Gastrocnemius medialis (tissue), 4 donors: ENCODE measurements around the gene SLCO3A1. TPM values are rescaled to one million over a fixed set of nuclear protein-coding genes. Genes with fewer than 3 reads are reported as not detected.

Experiments
- ATAC-seq, 2 donors: fragments of 150-250 bp; one replicate each; pipeline ENCODE4 v1.9.1; 2016
- DNase-seq, 2 donors: peaks; one replicate each; pipeline ENCODE4 v3.0.0-alpha.2; 2019
- H3K27ac ChIP-seq, 4 donors: fragments of 200-600 bp; sonication (generic); 1 replicate in 1 of 4; 2 replicates in 3 of 4; pipeline ENCODE4 v1.5.1; 2016 to 2018; ENCODE audit warnings: mild to moderate bottlenecking in 2 of 4, moderate library complexity in 1 of 4
- H3K27me3 ChIP-seq, 3 donors: fragments of 200-600 bp; sonication (generic) in 2 of 3; 1 replicate in 1 of 3; 2 replicates in 2 of 3; pipeline versions ENCODE4 v1.5.1 to v1.6.0; 2016 to 2019; ENCODE audit warnings: mild to moderate bottlenecking in 1 of 3, moderate library complexity in 1 of 3
- H3K36me3 ChIP-seq, 2 donors: fragments of 200-600 bp; sonication (generic) in 1 of 2; one replicate each; pipeline ENCODE4 v1.5.1; 2017 to 2018
- H3K4me1 ChIP-seq, 2 donors: fragments of 200-600 bp; sonication (generic) in 1 of 2; one replicate each; pipeline ENCODE4 v1.5.1; 2016 to 2017; ENCODE audit warnings: mild to moderate bottlenecking in 2 of 2
- H3K4me3 ChIP-seq, 4 donors: fragments of 200-600 bp; sonication (generic) in 3 of 4; 1 replicate in 1 of 4; 2 replicates in 3 of 4; pipeline ENCODE4 v1.5.1; 2016 to 2019; ENCODE audit warnings: mild to moderate bottlenecking in 2 of 4
- H3K9me3 ChIP-seq, 3 donors: fragments of 200-600 bp; sonication (generic) in 2 of 3; 1 replicate in 1 of 3; 2 replicates in 2 of 3; pipeline ENCODE4 v1.5.1; 2016 to 2019
- CTCF ChIP-seq, 5 experiments: fragments of 450-650 bp in 3 of 5; fragments of 200-600 bp in 2 of 5; sonication (generic) in 2 of 5; IDR thresholded peaks in 4 of 5; conservative IDR thresholded peaks in 1 of 5; 1 replicate in 4 of 5; 2 replicates in 1 of 5; pipeline ENCODE4 v1.5.1; 2016 to 2019; ENCODE audit warnings: antibody characterized with exemption in 5 of 5, mild to moderate bottlenecking in 3 of 5, moderate library complexity in 3 of 5
- POLR2A ChIP-seq, 2 donors: fragments of 450-650 bp; IDR thresholded peaks; one replicate each; pipeline ENCODE4 v1.6.1; 2017; ENCODE audit warnings: antibody characterized with exemption in 2 of 2, mild to moderate bottlenecking in 2 of 2, moderate library complexity in 2 of 2
- in situ Hi-C, 4 donors: fragments of 200-750 bp; cut with MboI; loops; one replicate each; pipeline versions ENCODE4 v1.15.0 to v1.8.0; 2017; ENCODE audit warnings: low sequenced_read_pairs in 4 of 4
- intact Hi-C: fragments of 100-400 bp; cut with DNase I; formaldehyde crosslinking; loops from one replicate; pipeline ENCODE4 v1.15.1; 2023; ENCODE audit warnings: low total_unique reads
- total RNA-seq, 4 donors: library from RNA; depleted of rRNA; stranded (reverse); fragments of >200 nt; gene quantifications; one replicate each; pipeline versions ENCODE4 v1.1.0 to v1.2.3, GENCODE V29; 2016

Gene SLCO3A1
- total RNA-seq, 4 donors from 2014 or later: 1.3 to 3.6 (median 3.0) TPM

- in situ Hi-C loops (no loop called here), intact Hi-C loops (no loop called here)
- no peak for ATAC-seq
- Histone ChIP-seq H3K4me1 (no peaks in the 10 kb centered on the region), H3K27ac (no peak overlapping the region), H3K27me3 (no peaks in the 10 kb centered on the region), H3K36me3 (no peaks in the 10 kb centered on the region), H3K9me3 (no peaks in the 10 kb centered on the region), H3K4me3 (no peak overlapping the region)
- TF ChIP-seq CTCF (IDR thresholded peaks at IDR 0.05 in 4 of 5, conservative IDR thresholded peaks at IDR 0.05 in 1 of 5) (no peak), POLR2A (IDR thresholded peaks at IDR 0.05) (no peak)
- DNase-seq: no peak
These were observed 182.5 kb downstream of the SLCO3A1 start for GRCh38 chr15:92035961-92036360.

DNA sequence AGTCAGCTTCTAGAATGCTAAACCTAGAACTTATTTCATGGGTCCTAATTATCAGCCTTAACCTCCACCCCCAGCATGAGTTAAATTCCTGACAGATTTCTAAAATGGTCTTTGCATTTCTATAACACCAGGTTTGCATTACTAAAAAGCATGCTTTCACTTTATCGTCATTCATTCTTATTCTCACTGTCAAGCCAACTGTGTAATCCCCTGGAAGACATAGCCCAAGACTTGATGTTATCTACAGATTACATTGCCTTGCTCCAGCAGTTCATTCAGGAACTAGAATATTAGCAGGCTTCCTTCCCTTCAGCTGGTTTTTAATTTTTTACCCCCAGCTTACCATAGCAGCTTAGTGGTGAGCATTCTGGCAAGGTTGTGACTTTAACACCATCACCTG, 184.0 kb downstream of the SLCO3A1 start:
- in situ Hi-C loops (no loop called here), intact Hi-C loops (no loop called here)
- no peaks in the 10 kb centered on the region for H3K9me3 ChIP-seq
- ATAC-seq (no peak), DNase-seq (no peak)
- no peak overlapping the region for H3K27ac ChIP-seq
- H3K4me3 ChIP-seq: no peak overlapping the region
- no peaks in the 10 kb centered on the region for H3K27me3 ChIP-seq
- no peak for TF ChIP-seq CTCF (IDR thresholded peaks at IDR 0.05 in 4 of 5, conservative IDR thresholded peaks at IDR 0.05 in 1 of 5)
- no peak for TF ChIP-seq POLR2A (IDR thresholded peaks at IDR 0.05)
- H3K36me3 ChIP-seq: no peaks in the 10 kb centered on the region
- H3K4me1 ChIP-seq: no peaks in the 10 kb centered on the region

DNA sequence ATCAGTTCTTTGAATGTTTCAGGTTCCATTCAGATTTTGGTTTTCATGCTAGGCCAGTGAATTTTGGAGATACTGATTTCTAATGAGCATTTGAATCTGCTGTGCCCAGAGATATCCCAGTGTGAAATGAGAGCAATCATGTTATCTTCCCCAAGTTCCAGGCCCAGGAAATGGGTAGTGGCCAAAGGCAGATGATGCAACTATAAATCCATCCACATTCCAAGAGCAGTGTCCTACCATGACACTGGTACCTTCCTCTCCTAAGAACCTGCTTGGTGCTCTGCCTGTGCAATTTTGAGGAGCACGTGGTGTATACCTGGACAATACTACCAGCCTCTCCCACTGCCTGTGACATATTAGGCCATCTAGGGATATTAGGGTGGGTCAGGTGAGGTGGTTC, 186.8 kb downstream of the SLCO3A1 start:
- no peaks in the 10 kb centered on the region for H3K27me3 ChIP-seq
- no peak overlapping the region for H3K4me3 ChIP-seq
- intact Hi-C loops: no loop called here
- H3K27ac ChIP-seq: no peak overlapping the region
- no peak for ATAC-seq
- no peak for DNase-seq
- in situ Hi-C loops: no loop called here
- TF ChIP-seq POLR2A (IDR thresholded peaks at IDR 0.05): no peak
- no peak for TF ChIP-seq CTCF (IDR thresholded peaks at IDR 0.05 in 4 of 5, conservative IDR thresholded peaks at IDR 0.05 in 1 of 5)
- H3K9me3 ChIP-seq: no peaks in the 10 kb centered on the region
- no peaks in the 10 kb centered on the region for H3K4me1 ChIP-seq
- no peaks in the 10 kb centered on the region for H3K36me3 ChIP-seq

GRCh38 chr15:92041371-92041770, 187.9 kb downstream of the SLCO3A1 start:
- Histone ChIP-seq H3K4me1 (no peaks in the 10 kb centered on the region), H3K9me3 (no peaks in the 10 kb centered on the region), H3K27ac (no peak overlapping the region), H3K27me3 (no peaks in the 10 kb centered on the region), H3K36me3 (no peaks in the 10 kb centered on the region), H3K4me3 (no peak overlapping the region)
- intact Hi-C loops (no loop called here), in situ Hi-C loops (no loop called here)
- no peak for DNase-seq
- TF ChIP-seq CTCF (IDR thresholded peaks at IDR 0.05 in 4 of 5, conservative IDR thresholded peaks at IDR 0.05 in 1 of 5) (no peak), POLR2A (IDR thresholded peaks at IDR 0.05) (no peak)
- ATAC-seq: no peak

DNA sequence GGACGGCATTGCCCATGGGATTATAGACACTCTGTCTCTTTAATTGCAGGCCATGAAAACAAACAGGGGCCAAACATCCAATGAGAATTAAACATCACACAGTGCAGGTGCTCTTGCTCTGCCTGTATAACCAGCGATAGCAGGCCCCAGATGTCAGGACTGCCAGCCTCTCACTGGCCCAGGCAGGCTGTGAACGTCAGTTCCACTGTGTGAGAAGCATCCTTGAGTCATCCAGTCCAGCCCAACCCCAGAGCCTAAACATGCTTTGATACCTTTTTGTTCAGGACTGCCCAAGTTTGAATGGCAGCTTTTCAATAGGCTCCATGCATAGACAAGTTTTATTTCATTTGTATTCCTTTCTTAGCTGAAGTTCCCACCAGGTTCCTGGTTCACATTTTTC, 189.8 kb downstream of the SLCO3A1 start:
- TF ChIP-seq CTCF (IDR thresholded peaks at IDR 0.05 in 4 of 5, conservative IDR thresholded peaks at IDR 0.05 in 1 of 5) (no peak), POLR2A (IDR thresholded peaks at IDR 0.05) (no peak)
- no peaks in the 10 kb centered on the region for H3K36me3 ChIP-seq
- no peak overlapping the region for H3K4me3 ChIP-seq
- H3K9me3 ChIP-seq: no peaks in the 10 kb centered on the region
- H3K27ac ChIP-seq: no peak overlapping the region
- in situ Hi-C loops: no loop called here
- intact Hi-C loops: no loop called here
- DNase-seq (no peak), ATAC-seq (no peak)
- no peaks in the 10 kb centered on the region for H3K4me1 ChIP-seq
- H3K27me3 ChIP-seq: no peaks in the 10 kb centered on the region
